Progenitor cell of endocrine pancreas (in vitro differentiated cells): Measurements from ENCODE around the gene CNTNAP2. TPM values are rescaled to one million over a fixed set of nuclear protein-coding genes. Genes with fewer than 3 reads are reported as not detected.
A peak's percentile ranks its signal among the peaks of the same experiment; 100 is the strongest.

Experiments used
- DNase-seq: peaks from one replicate; pipeline ENCODE4 v3.0.0; 2021; ENCODE audit warnings: low spot score; ENCODE audit not compliant: unreplicated experiment
- H3K27ac Mint-ChIP-seq: 2 replicates; pipeline ENCODE4 v1.8.0; 2021; ENCODE audit warnings: mild to moderate bottlenecking, moderate library complexity, mixed read lengths
- H3K27me3 Mint-ChIP-seq: 2 replicates; pipeline ENCODE4 v1.8.0; 2021; ENCODE audit warnings: mixed read lengths
- H3K36me3 Mint-ChIP-seq: 2 replicates; pipeline ENCODE4 v1.8.0; 2022; ENCODE audit warnings: mixed read lengths; ENCODE audit not compliant: insufficient read depth
- H3K4me1 Mint-ChIP-seq: 2 replicates; pipeline ENCODE4 v1.8.0; 2021; ENCODE audit warnings: low read depth, mixed read lengths
- H3K4me3 Mint-ChIP-seq: 2 replicates; pipeline ENCODE4 v1.8.0; 2021; ENCODE audit warnings: low read depth, mild to moderate bottlenecking, moderate library complexity, mixed read lengths
- H3K9me3 Mint-ChIP-seq: 2 replicates; pipeline ENCODE4 v1.8.0; 2021; ENCODE audit warnings: low read depth, mixed read lengths
- total RNA-seq: library from RNA; stranded (reverse); gene quantifications from 2 replicates; pipeline ENCODE4 v1.2.1, GENCODE V29; 2021
- TF ChIP-seq, protein P1 (sequence below): fragments of 200-600 bp; sonication (generic); IDR thresholded peaks from one replicate; pipeline ENCODE4 v1.5.0; 2021; ENCODE audit warnings: antibody characterized with exemption, mild to moderate bottlenecking; ENCODE audit not compliant: unreplicated experiment

CNTNAP2 gene
- total RNA-seq, 1 donor from 2014 or later: 6.5 TPM

- Mint-ChIP-seq H3K4me1 (no peaks in the 10 kb centered on the region), H3K27me3 (peaks cover 10% of the 10 kb centered on the region), H3K27ac (peak overlapping the region; percentile 67), H3K36me3 (no peaks in the 10 kb centered on the region), H3K4me3 (no peak overlapping the region), H3K9me3 (peaks cover 13% of the 10 kb centered on the region)
- TF ChIP-seq, protein P1, sequence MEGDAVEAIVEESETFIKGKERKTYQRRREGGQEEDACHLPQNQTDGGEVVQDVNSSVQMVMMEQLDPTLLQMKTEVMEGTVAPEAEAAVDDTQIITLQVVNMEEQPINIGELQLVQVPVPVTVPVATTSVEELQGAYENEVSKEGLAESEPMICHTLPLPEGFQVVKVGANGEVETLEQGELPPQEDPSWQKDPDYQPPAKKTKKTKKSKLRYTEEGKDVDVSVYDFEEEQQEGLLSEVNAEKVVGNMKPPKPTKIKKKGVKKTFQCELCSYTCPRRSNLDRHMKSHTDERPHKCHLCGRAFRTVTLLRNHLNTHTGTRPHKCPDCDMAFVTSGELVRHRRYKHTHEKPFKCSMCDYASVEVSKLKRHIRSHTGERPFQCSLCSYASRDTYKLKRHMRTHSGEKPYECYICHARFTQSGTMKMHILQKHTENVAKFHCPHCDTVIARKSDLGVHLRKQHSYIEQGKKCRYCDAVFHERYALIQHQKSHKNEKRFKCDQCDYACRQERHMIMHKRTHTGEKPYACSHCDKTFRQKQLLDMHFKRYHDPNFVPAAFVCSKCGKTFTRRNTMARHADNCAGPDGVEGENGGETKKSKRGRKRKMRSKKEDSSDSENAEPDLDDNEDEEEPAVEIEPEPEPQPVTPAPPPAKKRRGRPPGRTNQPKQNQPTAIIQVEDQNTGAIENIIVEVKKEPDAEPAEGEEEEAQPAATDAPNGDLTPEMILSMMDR: no peak
- no peak for DNase-seq
Measured at GRCh38 chr7:148079206-148080080, 1962.8 kb downstream of the CNTNAP2 start.

- TF ChIP-seq, protein P1: no peak
- Mint-ChIP-seq H3K4me3 (no peak overlapping the region), H3K9me3 (peaks cover 19% of the 10 kb centered on the region), H3K36me3 (no peaks in the 10 kb centered on the region), H3K27ac (no peak overlapping the region), H3K4me1 (no peaks in the 10 kb centered on the region), H3K27me3 (peaks cover 10% of the 10 kb centered on the region)
- no peak for DNase-seq
Measured at GRCh38 chr7:148083448-148083847, 1966.8 kb downstream of the CNTNAP2 start.

DNA sequence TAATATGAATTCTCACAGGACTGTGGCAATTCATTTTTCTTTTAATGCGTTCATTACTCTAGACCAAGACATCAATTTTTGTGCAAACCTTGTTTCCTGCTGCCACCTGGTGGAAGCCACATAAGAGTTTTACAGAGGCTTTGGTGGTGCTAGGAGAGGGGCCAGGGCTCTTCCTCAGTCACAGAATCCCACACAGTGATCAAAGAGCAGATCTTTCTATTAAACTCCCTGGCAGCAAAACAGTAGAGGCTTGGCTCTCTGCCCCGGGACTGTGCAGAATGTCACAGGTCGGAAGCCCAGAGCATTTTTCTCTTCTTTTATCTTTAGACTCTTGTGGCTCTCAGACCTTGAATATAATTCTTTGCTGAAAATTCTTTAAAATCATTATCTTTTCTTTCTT lies 1967.5 kb downstream of the CNTNAP2 start:
- Mint-ChIP-seq H3K9me3 (peaks cover 18% of the 10 kb centered on the region), H3K36me3 (no peaks in the 10 kb centered on the region), H3K27me3 (peaks cover 10% of the 10 kb centered on the region), H3K4me1 (no peaks in the 10 kb centered on the region), H3K4me3 (no peak overlapping the region), H3K27ac (no peak overlapping the region)
- TF ChIP-seq, protein P1: peak; percentile 88
- peak; percentile 32 for DNase-seq

DNA sequence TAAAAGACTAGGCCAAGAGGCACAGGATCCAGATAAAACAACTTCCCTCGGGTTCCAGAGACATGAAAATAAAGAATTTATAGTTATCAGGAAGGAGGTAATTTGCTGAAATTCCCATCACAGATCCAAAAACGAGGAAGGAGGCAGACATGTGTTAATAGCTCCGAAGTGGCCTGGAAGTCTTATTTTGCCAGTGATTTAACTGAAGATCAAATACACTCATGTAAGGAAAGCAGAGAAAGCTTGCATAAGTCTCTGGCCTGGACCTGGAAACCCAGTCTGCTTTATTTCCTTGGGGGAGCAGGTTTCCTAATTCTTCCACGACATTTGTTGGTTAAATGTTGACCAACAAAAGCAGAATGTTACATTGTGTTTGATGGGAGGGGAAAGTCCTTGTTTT lies 1975.3 kb downstream of the CNTNAP2 start:
- no peak for DNase-seq
- TF ChIP-seq, protein P1: no peak
- H3K27me3 Mint-ChIP-seq: peaks cover 7% of the 10 kb centered on the region
- no peak overlapping the region for H3K4me3 Mint-ChIP-seq
- H3K36me3 Mint-ChIP-seq: no peaks in the 10 kb centered on the region
- peaks cover 8% of the 10 kb centered on the region for H3K9me3 Mint-ChIP-seq
- H3K27ac Mint-ChIP-seq: no peak overlapping the region
- H3K4me1 Mint-ChIP-seq: no peaks in the 10 kb centered on the region

GRCh38 chr7:148093375-148094166 lies 1977.0 kb downstream of the CNTNAP2 start:
- TF ChIP-seq, protein P1: no peak
- peaks cover under 1% of the 10 kb centered on the region for H3K9me3 Mint-ChIP-seq
- H3K27me3 Mint-ChIP-seq: peaks cover 7% of the 10 kb centered on the region
- H3K27ac Mint-ChIP-seq: no peak overlapping the region
- no peak overlapping the region for H3K4me3 Mint-ChIP-seq
- DNase-seq: no peak
- no peaks in the 10 kb centered on the region for H3K4me1 Mint-ChIP-seq
- H3K36me3 Mint-ChIP-seq: no peaks in the 10 kb centered on the region
